HEK293T (cell line): Measurements from ENCODE around the gene SSR2.

Experiments
- CTCF ChIA-PET: fragments of 350-600 bp; formaldehyde crosslinking; extraction: SDS; loops from one replicate; lab custom pipeline; 2021; ENCODE audit warnings: antibody characterized with exemption, inconsistent platforms; lab: Yijun Ruan, JAX
- POLR2A ChIA-PET: fragments of 350-600 bp; formaldehyde crosslinking; extraction: SDS; loops from one replicate; lab custom pipeline; 2020; ENCODE audit warnings: antibody characterized with exemption, inconsistent platforms; lab: Yijun Ruan, JAX
- DNase-seq: peaks from one replicate; pipeline ENCODE4 v3.0.0; 2012; ENCODE audit warnings: mixed read lengths; ENCODE audit errors: extremely low spot score
- ARNT ChIP-seq: fragments of 450-650 bp; IDR thresholded peaks from 2 replicates; pipeline ENCODE4 v1.6.1; 2017; ENCODE audit warnings: mild to moderate bottlenecking
- BHLHE40 ChIP-seq: fragments of 450-650 bp; IDR thresholded peaks from 2 replicates; pipeline ENCODE4 v1.6.1; 2016; ENCODE audit warnings: mild to moderate bottlenecking, moderate library complexity, borderline replicate concordance
- CTBP1 ChIP-seq: fragments of 450-650 bp; IDR thresholded peaks from 2 replicates; pipeline ENCODE4 v1.6.1; 2016; ENCODE audit warnings: borderline replicate concordance
- ELF4 ChIP-seq: fragments of 450-650 bp; IDR thresholded peaks from 2 replicates; pipeline ENCODE4 v1.6.1; 2017; ENCODE audit warnings: antibody characterized with exemption
- FOXA1 ChIP-seq: fragments of 450-650 bp; IDR thresholded peaks from 2 replicates; pipeline ENCODE4 v1.6.1; 2016; ENCODE audit warnings: mild to moderate bottlenecking
- FOXK2 ChIP-seq: fragments of 450-650 bp; IDR thresholded peaks from 2 replicates; pipeline ENCODE4 v1.6.1; 2016; ENCODE audit warnings: mild to moderate bottlenecking
- FOXM1 ChIP-seq: fragments of 450-650 bp; IDR thresholded peaks from 2 replicates; pipeline ENCODE4 v1.6.1; 2017; ENCODE audit warnings: mild to moderate bottlenecking, borderline replicate concordance
- HDGF ChIP-seq: fragments of 450-650 bp; IDR thresholded peaks from 2 replicates; pipeline ENCODE4 v1.6.1; 2017; ENCODE audit warnings: antibody characterized with exemption, borderline replicate concordance
- L3MBTL2 ChIP-seq: fragments of 450-650 bp; conservative IDR thresholded peaks from 2 replicates; pipeline ENCODE4 v1.6.1; 2016; ENCODE audit warnings: mild to moderate bottlenecking
- LEF1 ChIP-seq: fragments of 450-650 bp; IDR thresholded peaks from 2 replicates; pipeline ENCODE4 v1.6.1; 2017; ENCODE audit warnings: mild to moderate bottlenecking, borderline replicate concordance
- NFRKB ChIP-seq: fragments of 450-650 bp; IDR thresholded peaks from 2 replicates; pipeline ENCODE4 v1.6.1; 2016; ENCODE audit warnings: mild to moderate bottlenecking, moderate library complexity
- PKNOX1 ChIP-seq: fragments of 450-650 bp; IDR thresholded peaks from 2 replicates; pipeline ENCODE4 v1.6.1; 2016
- SP1 ChIP-seq: fragments of 450-650 bp; IDR thresholded peaks from 2 replicates; pipeline ENCODE4 v1.6.1; 2017
- SUZ12 ChIP-seq: fragments of 450-650 bp; IDR thresholded peaks from 2 replicates; pipeline ENCODE4 v1.6.1; 2016; ENCODE audit warnings: mild to moderate bottlenecking
- TARDBP ChIP-seq: fragments of 450-650 bp; IDR thresholded peaks from 2 replicates; pipeline ENCODE4 v1.6.1; 2016
- ZNF384 ChIP-seq: fragments of 450-650 bp; IDR thresholded peaks from 2 replicates; pipeline ENCODE4 v1.6.1; 2016

SSR2 gene

GRCh38 chr1:156002188-156002911 lies 18.4 kb downstream of the SSR2 start:
- DNase-seq, result no peak
- ChIA-PET CTCF (interaction anchor here (0.7 to 1.0 kb wide), 4 partner anchors 13 to 143 kb away, joined by 3 to 4 read pairs (median 3); no protein-coding TSS in a partner anchor), POLR2A (no interaction called here)
- TF ChIP-seq SUZ12 (no peak), PKNOX1 (no peak), ZNF384 (no peak), L3MBTL2 (no peak), FOXA1 (no peak), ARNT (no peak), NFRKB (no peak), FOXM1 (no peak), BHLHE40 (no peak), FOXK2 (no peak), SP1 (no peak), LEF1 (no peak), ELF4 (no peak), TARDBP (no peak), CTBP1 (no peak), HDGF (no peak)

- ChIA-PET POLR2A (interaction anchor here (1.2 to 1.3 kb wide), 2 partner anchors 24 to 62 kb away, joined by 3 read pairs; partner anchors contain the start of gene ARHGEF2), CTCF (interaction anchor here (0.9 to 1.7 kb wide), 5 partner anchors 12 to 65 kb away, joined by 3 to 9 read pairs (median 3); no protein-coding TSS in a partner anchor)
- DNase-seq, result no peak
- TF ChIP-seq SP1, result no peak
- no peak for TF ChIP-seq ZNF384
- TF ChIP-seq CTBP1, result no peak
- TF ChIP-seq SUZ12, result no peak
- no peak for TF ChIP-seq PKNOX1
- no peak for TF ChIP-seq FOXA1
- TF ChIP-seq ARNT, result no peak
- TF ChIP-seq FOXK2, result no peak
- no peak for TF ChIP-seq LEF1
These were observed 19.0 kb downstream of the SSR2 start for GRCh38 chr1:156001662-156002171.

GRCh38 chr1:156001021-156001661 lies 19.6 kb downstream of the SSR2 start:
- TF ChIP-seq BHLHE40 (no peak), PKNOX1 (no peak), SP1 (no peak), LEF1 (no peak), FOXM1 (no peak), HDGF (no peak), CTBP1 (no peak), L3MBTL2 (no peak), TARDBP (no peak), NFRKB (no peak), ARNT (no peak), FOXA1 (no peak), SUZ12 (no peak)
- POLR2A ChIA-PET, result interaction anchor here (1.2 to 1.3 kb wide), 2 partner anchors 23 to 61 kb away, joined by 3 read pairs; partner anchors contain the start of gene ARHGEF2
- DNase-seq, result no peak
- CTCF ChIA-PET, result interaction anchor here (1.0 to 1.7 kb wide), 3 partner anchors 12 to 65 kb away, joined by 3 to 9 read pairs (median 3); no protein-coding TSS in a partner anchor

- ChIA-PET POLR2A (no interaction called here), CTCF (interaction anchor here (1.7 kb wide), 1 partner anchor 11 kb away, joined by 9 read pairs; no protein-coding TSS in a partner anchor)
- TF ChIP-seq HDGF, result no peak
- TF ChIP-seq ELF4, result no peak
- no peak for TF ChIP-seq FOXK2
- TF ChIP-seq BHLHE40, result no peak
- TF ChIP-seq ARNT, result no peak
- TF ChIP-seq FOXA1, result no peak
- no peak for TF ChIP-seq SUZ12
- no peak for TF ChIP-seq PKNOX1
- TF ChIP-seq LEF1, result no peak
- no peak for DNase-seq
These were observed 20.8 kb downstream of the SSR2 start for GRCh38 chr1:155999964-156000363.

GRCh38 chr1:155996166-155996565 lies 24.6 kb downstream of the SSR2 start:
- ChIA-PET CTCF (interaction anchor here (1.5 to 2.1 kb wide), 2 partner anchors 18 to 70 kb away, joined by 3 to 8 read pairs; partner anchors contain the start of gene ARHGEF2), POLR2A (interaction anchor here (0.8 to 3.5 kb wide), 4 partner anchors 12 to 65 kb away, joined by 3 to 18 read pairs (median 3); partner anchors contain the start of gene KHDC4)
- no peak for DNase-seq
- TF ChIP-seq PKNOX1 (no peak), HDGF (no peak), FOXA1 (no peak), L3MBTL2 (no peak), FOXK2 (no peak), LEF1 (no peak), ZNF384 (no peak), BHLHE40 (no peak), FOXM1 (no peak), SP1 (no peak), CTBP1 (no peak), SUZ12 (no peak)
